ENCODE results near the gene MTX3.
A peak's percentile ranks its signal among the peaks of the same experiment; 100 is the strongest.

Gene MTX3, protein sequence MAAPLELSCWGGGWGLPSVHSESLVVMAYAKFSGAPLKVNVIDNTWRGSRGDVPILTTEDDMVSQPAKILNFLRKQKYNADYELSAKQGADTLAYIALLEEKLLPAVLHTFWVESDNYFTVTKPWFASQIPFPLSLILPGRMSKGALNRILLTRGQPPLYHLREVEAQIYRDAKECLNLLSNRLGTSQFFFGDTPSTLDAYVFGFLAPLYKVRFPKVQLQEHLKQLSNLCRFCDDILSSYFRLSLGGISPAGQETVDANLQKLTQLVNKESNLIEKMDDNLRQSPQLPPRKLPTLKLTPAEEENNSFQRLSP

DNA sequence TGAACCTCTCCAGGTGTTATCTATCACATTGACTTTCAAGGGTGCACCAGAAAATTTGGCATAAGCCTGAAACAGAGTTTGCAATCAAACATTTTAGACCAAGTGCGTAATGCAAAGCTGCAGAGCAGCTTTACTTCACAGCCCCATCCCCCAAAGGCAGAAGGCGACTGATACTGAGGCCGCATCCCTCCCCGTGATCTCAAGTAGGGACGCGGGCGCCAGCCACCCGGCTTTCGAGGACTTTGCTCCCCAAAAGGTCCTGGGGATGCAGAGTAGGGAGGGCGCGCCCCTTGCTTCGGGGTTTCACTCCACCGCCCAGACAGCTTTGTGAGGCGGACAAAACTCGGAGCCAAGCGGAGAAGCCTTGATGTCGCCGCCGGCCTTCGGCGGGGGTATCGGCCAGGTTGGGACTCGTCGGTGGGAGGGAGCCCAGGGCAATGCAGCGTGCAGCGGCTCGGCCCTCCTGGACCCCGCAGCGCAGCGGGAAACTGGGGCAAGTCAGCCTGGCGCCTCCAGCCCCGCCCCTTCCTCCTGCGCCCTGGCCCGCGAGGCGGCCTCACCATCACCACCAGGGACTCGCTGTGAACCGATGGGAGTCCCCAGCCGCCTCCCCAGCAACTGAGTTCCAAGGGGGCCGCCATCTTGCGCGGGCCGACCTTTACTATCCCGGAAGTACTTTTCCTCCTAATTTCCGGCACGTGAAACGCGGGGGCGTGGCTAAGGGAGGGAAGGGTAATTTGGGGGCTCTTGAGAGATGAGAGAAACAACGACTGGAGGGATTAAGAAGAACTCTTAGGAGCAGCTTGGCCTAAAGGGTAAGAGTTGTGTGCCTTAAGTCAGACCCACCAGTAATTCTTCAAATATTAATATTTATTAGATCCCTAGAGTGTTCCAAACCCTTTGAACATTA, at the start of gene MTX3:
MTX3 (minus strand) TSS at position 665 of the 910 bp plus-strand sequence; CDS start at position 641, 24 bp downstream.
- Histone ChIP-seq H3K4me3 (ENCODE audit: low read length) (peak within 1 kb of the TSS; percentile 93), H3K36me3 (ENCODE audit: control insufficient read depth, insufficient read depth, low read length) (no peaks in the 10 kb centered on the region), H3K27me3 (ENCODE audit: control insufficient read depth, insufficient read depth, low read length) (no peaks in the 10 kb centered on the region), H3K9me3 (ENCODE audit: control insufficient read depth, low read length) (no peaks in the 10 kb centered on the region), H3K9ac (ENCODE audit: low read length) (peak within 1 kb of the TSS; percentile 76), H3K4me1 (ENCODE audit: control insufficient read depth, insufficient read depth, low read length) (peaks cover 10% of the 10 kb centered on the region)

GRCh38 chr5:80039650-80040049, 48.6 kb upstream of the MTX3 start:
- Histone ChIP-seq H3K9me3 (ENCODE audit: control insufficient read depth, low read length) (no peaks in the 10 kb centered on the region), H3K9ac (ENCODE audit: low read length) (no peak overlapping the region), H3K4me1 (ENCODE audit: control insufficient read depth, insufficient read depth, low read length) (no peaks in the 10 kb centered on the region), H3K27me3 (ENCODE audit: control insufficient read depth, insufficient read depth, low read length) (peaks cover 24% of the 10 kb centered on the region), H3K36me3 (ENCODE audit: control insufficient read depth, insufficient read depth, low read length) (no peaks in the 10 kb centered on the region), H3K4me3 (ENCODE audit: low read length) (no peak overlapping the region)

GRCh38 chr5:80037366-80037765, 46.3 kb upstream of the MTX3 start:
- Histone ChIP-seq H3K27me3 (ENCODE audit: control insufficient read depth, insufficient read depth, low read length) (peaks cover 41% of the 10 kb centered on the region), H3K9me3 (ENCODE audit: control insufficient read depth, low read length) (no peaks in the 10 kb centered on the region), H3K4me1 (ENCODE audit: control insufficient read depth, insufficient read depth, low read length) (no peaks in the 10 kb centered on the region), H3K9ac (ENCODE audit: low read length) (no peak overlapping the region), H3K36me3 (ENCODE audit: control insufficient read depth, insufficient read depth, low read length) (no peaks in the 10 kb centered on the region), H3K4me3 (ENCODE audit: low read length) (no peak overlapping the region)

DNA sequence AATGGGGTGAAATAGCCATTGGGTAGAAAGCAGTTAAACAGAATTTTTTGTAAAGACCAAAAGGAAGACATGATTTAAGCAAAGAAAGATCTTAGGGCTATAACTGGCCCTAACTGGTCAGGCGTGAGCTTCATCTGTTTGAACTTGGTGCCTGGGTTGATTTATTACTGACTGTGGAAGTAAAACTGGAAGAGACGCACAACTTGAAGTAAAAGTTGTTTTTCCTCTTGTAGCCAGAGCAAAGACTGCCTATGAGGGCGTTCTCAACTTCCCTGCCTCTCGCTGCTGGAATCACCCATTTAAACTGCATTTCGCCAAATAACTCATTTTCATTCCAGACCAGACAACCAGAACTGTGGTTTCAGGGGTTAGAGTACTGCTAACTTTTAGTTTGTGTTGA, 45.6 kb upstream of the MTX3 start:
- H3K9ac ChIP-seq (ENCODE audit: low read length), result no peak overlapping the region
- H3K36me3 ChIP-seq (ENCODE audit: control insufficient read depth, insufficient read depth, low read length), result no peaks in the 10 kb centered on the region
- no peaks in the 10 kb centered on the region for H3K9me3 ChIP-seq (ENCODE audit: control insufficient read depth, low read length)
- H3K27me3 ChIP-seq (ENCODE audit: control insufficient read depth, insufficient read depth, low read length), result peaks cover 41% of the 10 kb centered on the region
- no peaks in the 10 kb centered on the region for H3K4me1 ChIP-seq (ENCODE audit: control insufficient read depth, insufficient read depth, low read length)
- H3K4me3 ChIP-seq (ENCODE audit: low read length), result no peak overlapping the region

- peaks cover 41% of the 10 kb centered on the region for H3K27me3 ChIP-seq (ENCODE audit: control insufficient read depth, insufficient read depth, low read length)
- H3K9me3 ChIP-seq (ENCODE audit: control insufficient read depth, low read length), result no peaks in the 10 kb centered on the region
- no peaks in the 10 kb centered on the region for H3K36me3 ChIP-seq (ENCODE audit: control insufficient read depth, insufficient read depth, low read length)
- no peak overlapping the region for H3K4me3 ChIP-seq (ENCODE audit: low read length)
- no peaks in the 10 kb centered on the region for H3K4me1 ChIP-seq (ENCODE audit: control insufficient read depth, insufficient read depth, low read length)
- H3K9ac ChIP-seq (ENCODE audit: low read length), result no peak overlapping the region
Measured at GRCh38 chr5:80035839-80036238, 44.8 kb upstream of the MTX3 start.

DNA sequence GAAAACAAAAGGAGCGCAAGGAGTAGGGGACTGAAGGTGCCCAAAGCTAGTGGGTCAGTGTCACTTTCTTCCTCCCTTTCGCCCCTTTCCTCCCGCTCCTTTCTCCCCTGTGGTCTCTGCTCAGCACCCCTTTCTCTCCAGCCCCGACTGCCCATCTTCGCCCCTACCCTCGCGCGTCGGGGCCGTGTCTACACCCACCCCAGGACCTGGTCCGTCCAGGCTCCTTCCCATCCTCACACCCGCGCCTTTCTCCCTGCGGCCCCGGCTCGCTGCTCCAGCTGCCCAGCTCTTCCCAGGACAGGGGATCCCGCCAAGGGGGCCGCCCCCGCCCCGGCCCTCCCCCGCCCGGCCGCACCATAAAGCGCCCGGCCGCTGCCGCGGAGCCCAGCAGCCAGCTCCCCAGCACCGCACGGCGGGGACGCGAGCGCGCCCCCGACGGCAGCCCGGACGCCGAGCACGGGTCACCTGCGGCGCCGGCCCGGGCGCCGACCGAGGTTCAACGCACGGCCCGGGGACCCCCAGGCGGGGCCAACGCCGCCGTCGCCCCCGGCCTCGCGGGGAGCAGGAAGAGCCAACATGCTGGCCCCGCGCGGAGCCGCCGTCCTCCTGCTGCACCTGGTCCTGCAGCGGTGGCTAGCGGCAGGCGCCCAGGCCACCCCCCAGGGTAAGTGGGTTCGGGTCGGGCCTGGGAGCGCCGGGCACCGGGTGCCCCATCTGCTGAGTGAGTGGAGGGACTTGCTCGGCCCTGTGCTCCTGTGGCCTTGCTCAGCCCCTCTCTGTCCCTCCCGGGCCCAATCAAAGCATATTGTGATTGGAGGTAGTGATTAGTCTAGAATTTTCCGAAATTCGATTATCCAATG, 44.1 kb upstream of the MTX3 start, which contains the start of gene THBS4:
THBS4 (plus strand) TSS at position 387 of the 860 bp plus-strand sequence; CDS start at position 577, 190 bp downstream.
- no peak within 1 kb of the TSS for H3K9ac ChIP-seq (ENCODE audit: low read length)
- H3K36me3 ChIP-seq (ENCODE audit: control insufficient read depth, insufficient read depth, low read length), result no peaks in the 10 kb centered on the region
- no peaks in the 10 kb centered on the region for H3K4me1 ChIP-seq (ENCODE audit: control insufficient read depth, insufficient read depth, low read length)
- no peaks in the 10 kb centered on the region for H3K9me3 ChIP-seq (ENCODE audit: control insufficient read depth, low read length)
- H3K4me3 ChIP-seq (ENCODE audit: low read length), result no peak within 1 kb of the TSS
- H3K27me3 ChIP-seq (ENCODE audit: control insufficient read depth, insufficient read depth, low read length), result peaks cover 41% of the 10 kb centered on the region

GRCh38 chr5:80034559-80034958, 43.5 kb upstream of the MTX3 start:
- Histone ChIP-seq H3K27me3 (ENCODE audit: control insufficient read depth, insufficient read depth, low read length) (peaks cover 36% of the 10 kb centered on the region), H3K9me3 (ENCODE audit: control insufficient read depth, low read length) (no peaks in the 10 kb centered on the region), H3K4me3 (ENCODE audit: low read length) (no peak overlapping the region), H3K4me1 (ENCODE audit: control insufficient read depth, insufficient read depth, low read length) (no peaks in the 10 kb centered on the region), H3K9ac (ENCODE audit: low read length) (no peak overlapping the region), H3K36me3 (ENCODE audit: control insufficient read depth, insufficient read depth, low read length) (no peaks in the 10 kb centered on the region)

- no peaks in the 10 kb centered on the region for H3K36me3 ChIP-seq (ENCODE audit: control insufficient read depth, insufficient read depth, low read length)
- no peak overlapping the region for H3K9ac ChIP-seq (ENCODE audit: low read length)
- no peak overlapping the region for H3K4me3 ChIP-seq (ENCODE audit: low read length)
- peaks cover 34% of the 10 kb centered on the region for H3K27me3 ChIP-seq (ENCODE audit: control insufficient read depth, insufficient read depth, low read length)
- H3K4me1 ChIP-seq (ENCODE audit: control insufficient read depth, insufficient read depth, low read length), result no peaks in the 10 kb centered on the region
- no peaks in the 10 kb centered on the region for H3K9me3 ChIP-seq (ENCODE audit: control insufficient read depth, low read length)
Measured at GRCh38 chr5:80033513-80033912, 42.5 kb upstream of the MTX3 start.

DNA sequence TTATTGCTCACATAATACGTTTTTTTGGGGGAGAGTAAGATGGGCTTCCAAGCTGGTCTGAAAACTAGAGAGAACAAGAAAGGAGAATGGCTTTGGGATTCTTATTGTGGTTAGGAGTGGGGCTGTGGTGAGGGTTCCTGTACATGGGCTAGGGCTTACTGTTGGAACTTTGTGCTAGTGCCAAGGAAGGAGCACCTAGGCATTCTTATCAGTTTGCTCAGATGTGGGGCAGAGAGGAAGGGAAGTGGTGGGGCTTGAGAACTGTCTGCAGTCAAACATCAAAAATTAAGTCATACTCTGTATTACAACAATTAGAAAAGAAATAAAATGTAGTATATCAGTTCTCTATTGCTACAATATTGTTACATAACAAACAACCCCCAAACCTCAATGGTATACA, 40.0 kb upstream of the MTX3 start:
- no peak overlapping the region for H3K4me3 ChIP-seq (ENCODE audit: low read length)
- no peaks in the 10 kb centered on the region for H3K36me3 ChIP-seq (ENCODE audit: control insufficient read depth, insufficient read depth, low read length)
- peaks cover 30% of the 10 kb centered on the region for H3K27me3 ChIP-seq (ENCODE audit: control insufficient read depth, insufficient read depth, low read length)
- no peaks in the 10 kb centered on the region for H3K9me3 ChIP-seq (ENCODE audit: control insufficient read depth, low read length)
- H3K9ac ChIP-seq (ENCODE audit: low read length), result no peak overlapping the region
- no peaks in the 10 kb centered on the region for H3K4me1 ChIP-seq (ENCODE audit: control insufficient read depth, insufficient read depth, low read length)

DNA sequence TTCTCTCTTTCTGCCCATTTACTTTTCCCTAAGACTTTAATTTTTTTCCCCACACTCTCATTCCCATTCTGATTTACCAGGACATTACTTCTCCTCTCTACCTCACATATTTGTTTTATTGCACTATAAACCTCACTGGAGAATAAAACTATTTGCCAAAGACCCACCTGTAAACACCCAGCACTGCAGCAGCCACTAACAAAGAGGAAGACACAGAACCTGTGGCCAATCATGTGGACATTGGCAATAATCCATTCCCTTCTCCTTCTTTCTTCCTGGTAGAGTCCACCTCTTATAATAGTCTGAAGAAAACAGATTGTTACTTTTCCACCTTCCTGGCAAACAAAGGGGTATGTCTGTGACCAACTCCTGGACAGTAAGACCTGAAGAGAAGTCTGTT, 35.8 kb upstream of the MTX3 start:
- H3K27me3 ChIP-seq (ENCODE audit: control insufficient read depth, insufficient read depth, low read length), result no peaks in the 10 kb centered on the region
- H3K36me3 ChIP-seq (ENCODE audit: control insufficient read depth, insufficient read depth, low read length), result no peaks in the 10 kb centered on the region
- no peak overlapping the region for H3K9ac ChIP-seq (ENCODE audit: low read length)
- H3K4me3 ChIP-seq (ENCODE audit: low read length), result no peak overlapping the region
- no peaks in the 10 kb centered on the region for H3K9me3 ChIP-seq (ENCODE audit: control insufficient read depth, low read length)
- no peaks in the 10 kb centered on the region for H3K4me1 ChIP-seq (ENCODE audit: control insufficient read depth, insufficient read depth, low read length)

- Histone ChIP-seq H3K27me3 (ENCODE audit: control insufficient read depth, insufficient read depth, low read length) (no peaks in the 10 kb centered on the region), H3K9me3 (ENCODE audit: control insufficient read depth, low read length) (no peaks in the 10 kb centered on the region)
Measured at GRCh38 chr5:80025069-80025468, 34.0 kb upstream of the MTX3 start.

More at GRCh38 chr5:80025069-80025468, 34.0 kb upstream of the MTX3 start:
- no peaks in the 10 kb centered on the region for H3K36me3 ChIP-seq (ENCODE audit: control insufficient read depth, insufficient read depth, low read length)
- no peak overlapping the region for H3K9ac ChIP-seq (ENCODE audit: low read length)
- no peaks in the 10 kb centered on the region for H3K4me1 ChIP-seq (ENCODE audit: control insufficient read depth, insufficient read depth, low read length)
- no peak overlapping the region for H3K4me3 ChIP-seq (ENCODE audit: low read length)
